Activated naive CD8-positive, alpha-beta T cell treated with anti-CD3 and anti-CD28 coated beads for 36 hours (primary cell): Measurements from ENCODE around the gene TXNDC9. TPM values are rescaled to one million over a fixed set of nuclear protein-coding genes. Genes with fewer than 3 reads are reported as not detected.
"Not testable (repeated sequence)": the region's sequence is repeated elsewhere in the genome, so short reads cannot be mapped to it uniquely, and the experiment has no call there.

Source experiments
- DNase-seq: peaks from one replicate; pipeline ENCODE4 v3.0.0; 2021
- H3K27ac Mint-ChIP-seq: one replicate; pipeline ENCODE4 v1.8.0; 2022; ENCODE audit warnings: mild to moderate bottlenecking, moderate library complexity, mixed read lengths
- H3K27me3 Mint-ChIP-seq: one replicate; pipeline ENCODE4 v1.8.0; 2022; ENCODE audit warnings: mild to moderate bottlenecking, mixed read lengths
- H3K36me3 Mint-ChIP-seq: one replicate; pipeline ENCODE4 v1.8.0; 2021; ENCODE audit warnings: mild to moderate bottlenecking, mixed read lengths
- H3K4me1 Mint-ChIP-seq: one replicate; pipeline ENCODE4 v1.8.0; 2021; ENCODE audit warnings: mixed read lengths
- H3K4me3 Mint-ChIP-seq: one replicate; pipeline ENCODE4 v1.8.0; 2022; ENCODE audit warnings: mild to moderate bottlenecking, moderate library complexity, mixed read lengths
- H3K9me3 Mint-ChIP-seq: one replicate; pipeline ENCODE4 v1.8.0; 2022; ENCODE audit warnings: mixed read lengths
- total RNA-seq, 2 experiments: library from RNA; stranded (reverse); gene quantifications; one replicate each; pipeline ENCODE4 v1.2.3, GENCODE V29; 2021

TXNDC9 gene
- 10 to 100 TPM; 30.0 to 31.7 TPM for total RNA-seq

- H3K27ac Mint-ChIP-seq, result no peak within 1 kb of the TSS
- H3K27me3 Mint-ChIP-seq, result no peaks in the 10 kb centered on the region
- H3K4me1 Mint-ChIP-seq, result peaks cover 31% of the 10 kb centered on the region
- H3K9me3 Mint-ChIP-seq, result no peaks in the 10 kb centered on the region
- H3K4me3 Mint-ChIP-seq, result no peak within 1 kb of the TSS
- DNase-seq, result peak; percentile 98
- peaks cover 13% of the 10 kb centered on the region for H3K36me3 Mint-ChIP-seq
These were observed at the start of gene TXNDC9 for GRCh38 chr2:99335911-99336803. Gene TXNDC9 (minus strand): TSS chr2:99336333. CDS start chr2:99333210, 3,123 bp downstream.

- H3K27ac Mint-ChIP-seq, result no peak overlapping the region
- no peak for DNase-seq
- no peaks in the 10 kb centered on the region for H3K27me3 Mint-ChIP-seq
- peaks cover 38% of the 10 kb centered on the region for H3K36me3 Mint-ChIP-seq
- no peak overlapping the region for H3K4me3 Mint-ChIP-seq
- H3K9me3 Mint-ChIP-seq, result no peaks in the 10 kb centered on the region
- peaks cover 22% of the 10 kb centered on the region for H3K4me1 Mint-ChIP-seq
These were observed 46.0 kb upstream of the TXNDC9 start for GRCh38 chr2:99382143-99382542.

- Mint-ChIP-seq H3K27ac (peak overlapping the region; percentile 30), H3K36me3 (peaks cover 39% of the 10 kb centered on the region), H3K4me3 (no peak overlapping the region), H3K27me3 (no peaks in the 10 kb centered on the region), H3K9me3 (no peaks in the 10 kb centered on the region), H3K4me1 (peaks cover 25% of the 10 kb centered on the region)
- no peak for DNase-seq
These were observed 44.4 kb upstream of the TXNDC9 start for GRCh38 chr2:99380376-99381010.

- H3K36me3 Mint-ChIP-seq, result peaks cover 51% of the 10 kb centered on the region
- H3K4me3 Mint-ChIP-seq, result no peak overlapping the region
- no peak for DNase-seq
- no peaks in the 10 kb centered on the region for H3K27me3 Mint-ChIP-seq
- peaks cover 3% of the 10 kb centered on the region for H3K9me3 Mint-ChIP-seq
- H3K4me1 Mint-ChIP-seq, result peaks cover 25% of the 10 kb centered on the region
- H3K27ac Mint-ChIP-seq, result peak overlapping the region; percentile 3
These were observed 41.7 kb upstream of the TXNDC9 start for GRCh38 chr2:99377879-99378278.

GRCh38 chr2:99376254-99376864 is 40.2 kb upstream of the TXNDC9 start:
- Mint-ChIP-seq H3K9me3 (peaks cover 3% of the 10 kb centered on the region), H3K27me3 (no peaks in the 10 kb centered on the region), H3K4me1 (peaks cover 25% of the 10 kb centered on the region), H3K27ac (no peak overlapping the region), H3K36me3 (peaks cover 58% of the 10 kb centered on the region), H3K4me3 (no peak overlapping the region)
- DNase-seq, result no peak

- Mint-ChIP-seq H3K27me3 (no peaks in the 10 kb centered on the region), H3K9me3 (peaks cover 3% of the 10 kb centered on the region), H3K4me1 (peaks cover 17% of the 10 kb centered on the region), H3K36me3 (peaks cover 54% of the 10 kb centered on the region), H3K27ac (no peak overlapping the region), H3K4me3 (no peak overlapping the region)
- no peak for DNase-seq
These were observed 38.6 kb upstream of the TXNDC9 start for GRCh38 chr2:99374747-99375146.

GRCh38 chr2:99373144-99373543 is 37.0 kb upstream of the TXNDC9 start:
- no peaks in the 10 kb centered on the region for H3K27me3 Mint-ChIP-seq
- H3K36me3 Mint-ChIP-seq, result peaks cover 55% of the 10 kb centered on the region
- H3K4me3 Mint-ChIP-seq, result no peak overlapping the region
- H3K9me3 Mint-ChIP-seq, result peaks cover 3% of the 10 kb centered on the region
- H3K4me1 Mint-ChIP-seq, result peaks cover 12% of the 10 kb centered on the region
- H3K27ac Mint-ChIP-seq, result no peak overlapping the region
- no peak for DNase-seq

GRCh38 chr2:99368854-99369253 is 32.7 kb upstream of the TXNDC9 start:
- H3K27ac Mint-ChIP-seq, H3K27me3 Mint-ChIP-seq, H3K9me3 Mint-ChIP-seq, H3K4me1 Mint-ChIP-seq, DNase-seq, H3K4me3 Mint-ChIP-seq: not testable (repeated sequence)
- peaks cover 46% of the 10 kb centered on the region for H3K36me3 Mint-ChIP-seq

GRCh38 chr2:99365661-99366060 is 29.5 kb upstream of the TXNDC9 start:
- no peak overlapping the region for H3K4me3 Mint-ChIP-seq
- H3K4me1 Mint-ChIP-seq, result peaks cover 3% of the 10 kb centered on the region
- H3K27me3 Mint-ChIP-seq, result no peaks in the 10 kb centered on the region
- H3K9me3 Mint-ChIP-seq, result no peaks in the 10 kb centered on the region
- H3K36me3 Mint-ChIP-seq, result peaks cover 33% of the 10 kb centered on the region
- no peak overlapping the region for H3K27ac Mint-ChIP-seq
- no peak for DNase-seq

- Mint-ChIP-seq H3K27me3 (no peaks in the 10 kb centered on the region), H3K27ac (no peak overlapping the region), H3K9me3 (no peaks in the 10 kb centered on the region), H3K36me3 (peaks cover 20% of the 10 kb centered on the region), H3K4me1 (peaks cover 29% of the 10 kb centered on the region), H3K4me3 (no peak overlapping the region)
- DNase-seq, result no peak
These were observed 20.7 kb upstream of the TXNDC9 start for GRCh38 chr2:99356853-99357252.

- H3K4me3 Mint-ChIP-seq, H3K9me3 Mint-ChIP-seq, H3K27me3 Mint-ChIP-seq, DNase-seq: not testable (repeated sequence)
- Mint-ChIP-seq H3K27ac (peak overlapping the region; percentile 4), H3K4me1 (peaks cover 43% of the 10 kb centered on the region), H3K36me3 (peaks cover 21% of the 10 kb centered on the region)
These were observed 18.7 kb upstream of the TXNDC9 start for GRCh38 chr2:99354825-99355224.

- Mint-ChIP-seq H3K4me3 (no peak overlapping the region), H3K27ac (no peak overlapping the region), H3K36me3 (peaks cover 23% of the 10 kb centered on the region), H3K4me1 (peaks cover 46% of the 10 kb centered on the region), H3K9me3 (no peaks in the 10 kb centered on the region), H3K27me3 (no peaks in the 10 kb centered on the region)
- DNase-seq, result no peak
These were observed 17.9 kb upstream of the TXNDC9 start for GRCh38 chr2:99354070-99354469.

GRCh38 chr2:99350194-99350593 is 14.1 kb upstream of the TXNDC9 start:
- no peaks in the 10 kb centered on the region for H3K27me3 Mint-ChIP-seq
- no peak overlapping the region for H3K4me3 Mint-ChIP-seq
- no peak overlapping the region for H3K27ac Mint-ChIP-seq
- DNase-seq, result no peak
- no peaks in the 10 kb centered on the region for H3K9me3 Mint-ChIP-seq
- H3K36me3 Mint-ChIP-seq, result peaks cover 27% of the 10 kb centered on the region
- H3K4me1 Mint-ChIP-seq, result peaks cover 52% of the 10 kb centered on the region

GRCh38 chr2:99348173-99348572 is 12.0 kb upstream of the TXNDC9 start:
- Mint-ChIP-seq H3K4me1 (peaks cover 47% of the 10 kb centered on the region), H3K9me3 (no peaks in the 10 kb centered on the region), H3K4me3 (peak overlapping the region; percentile 7), H3K36me3 (peaks cover 22% of the 10 kb centered on the region), H3K27me3 (no peaks in the 10 kb centered on the region), H3K27ac (peak overlapping the region; percentile 80)
- DNase-seq, result no peak

GRCh38 chr2:99346218-99346617 is 10.1 kb upstream of the TXNDC9 start:
- no peaks in the 10 kb centered on the region for H3K9me3 Mint-ChIP-seq
- no peak overlapping the region for H3K27ac Mint-ChIP-seq
- DNase-seq, result no peak
- H3K4me1 Mint-ChIP-seq, result peaks cover 50% of the 10 kb centered on the region
- H3K27me3 Mint-ChIP-seq, result no peaks in the 10 kb centered on the region
- H3K36me3 Mint-ChIP-seq, result peaks cover 21% of the 10 kb centered on the region
- H3K4me3 Mint-ChIP-seq, result no peak overlapping the region
